ENCODE results near the gene MORN5. TPM values are rescaled to one million over a fixed set of nuclear protein-coding genes. Genes with fewer than 3 reads are reported as not detected.

Gene MORN5
- total RNA-seq, 1 donor from 2014 or later: not detected

- DNase-seq (ENCODE audit: low read depth in 2 of 2): no peak
Measured at GRCh38 chr9:122143296-122143695, 16.4 kb upstream of the MORN5 start.

GRCh38 chr9:122143876-122144405 lies 15.8 kb upstream of the MORN5 start:
- no peak for DNase-seq (ENCODE audit: low read depth in 2 of 2)

- DNase-seq (ENCODE audit: low read depth in 2 of 2): peak; percentile 52 to 55
Measured at GRCh38 chr9:122144836-122145591, 14.7 kb upstream of the MORN5 start.

DNA sequence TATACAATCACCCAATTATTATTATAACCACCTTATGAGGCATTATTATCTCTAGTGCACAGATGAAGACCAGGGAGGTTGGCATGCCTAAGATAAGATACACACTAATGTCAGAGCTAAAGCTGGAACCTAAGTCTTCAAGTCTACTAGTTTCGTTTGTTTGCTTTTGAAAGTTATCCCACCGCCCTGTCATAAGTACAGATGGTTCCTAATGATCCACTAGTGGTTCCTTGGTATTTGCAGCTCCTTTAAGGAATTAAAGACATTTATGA lies 14.2 kb upstream of the MORN5 start:
- DNase-seq (ENCODE audit: low read depth in 2 of 2): no peak

- DNase-seq (ENCODE audit: low read depth in 2 of 2): no peak
Measured at GRCh38 chr9:122151267-122151828, 8.4 kb upstream of the MORN5 start.

- DNase-seq (ENCODE audit: low read depth in 2 of 2): no peak
Measured at GRCh38 chr9:122155796-122156195, 3.9 kb upstream of the MORN5 start.

GRCh38 chr9:122158202-122158601 lies 1.5 kb upstream of the MORN5 start:
- DNase-seq (ENCODE audit: low read depth in 2 of 2): peak; percentile 62 to 69

DNA sequence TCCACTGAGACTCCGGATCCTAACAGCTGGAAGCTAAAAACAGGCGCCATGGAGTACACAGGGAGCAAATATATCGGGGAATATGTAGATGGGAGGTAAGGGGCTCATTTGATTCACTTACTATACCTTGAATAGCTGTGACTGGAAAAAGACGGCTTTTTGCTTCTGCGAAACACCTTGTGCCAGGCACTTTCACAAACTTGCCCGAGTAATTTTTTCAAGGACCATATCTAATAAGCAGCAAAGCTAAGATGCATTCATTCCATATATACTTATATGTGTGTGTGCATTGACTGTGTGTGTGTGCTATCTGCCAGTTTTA lies 178 bp downstream of the MORN5 start:
- no peak for DNase-seq (ENCODE audit: low read depth in 2 of 2)

- no peak for DNase-seq (ENCODE audit: low read depth in 2 of 2)
Measured at GRCh38 chr9:122162415-122162814, 2.7 kb downstream of the MORN5 start.

- DNase-seq (ENCODE audit: low read depth in 2 of 2): no peak
Measured at GRCh38 chr9:122164286-122164685, 4.6 kb downstream of the MORN5 start.

DNA sequence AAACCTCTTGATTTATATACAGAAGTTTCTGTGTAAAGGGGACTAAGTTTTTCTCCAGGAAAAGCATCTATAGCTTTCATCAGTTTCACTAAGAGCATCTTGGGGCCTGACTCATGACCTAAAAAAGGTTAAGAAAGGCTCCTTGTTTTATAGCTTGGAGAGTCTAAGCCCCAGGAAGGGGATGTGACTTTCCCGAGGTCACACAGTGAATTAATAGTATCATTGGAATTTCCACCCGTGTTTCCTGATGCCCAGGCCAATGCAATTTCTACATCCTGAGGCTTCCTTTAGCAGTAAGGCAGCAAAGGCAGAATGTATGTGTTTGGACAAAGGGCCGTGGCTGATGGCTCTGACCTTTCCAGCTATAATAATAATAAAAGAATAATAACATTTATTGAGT lies 8.6 kb downstream of the MORN5 start:
- DNase-seq (ENCODE audit: low read depth in 2 of 2): peak; percentile 73 to 82

- DNase-seq (ENCODE audit: low read depth in 2 of 2): no peak
Measured at GRCh38 chr9:122172131-122172530, 12.4 kb downstream of the MORN5 start.

DNA sequence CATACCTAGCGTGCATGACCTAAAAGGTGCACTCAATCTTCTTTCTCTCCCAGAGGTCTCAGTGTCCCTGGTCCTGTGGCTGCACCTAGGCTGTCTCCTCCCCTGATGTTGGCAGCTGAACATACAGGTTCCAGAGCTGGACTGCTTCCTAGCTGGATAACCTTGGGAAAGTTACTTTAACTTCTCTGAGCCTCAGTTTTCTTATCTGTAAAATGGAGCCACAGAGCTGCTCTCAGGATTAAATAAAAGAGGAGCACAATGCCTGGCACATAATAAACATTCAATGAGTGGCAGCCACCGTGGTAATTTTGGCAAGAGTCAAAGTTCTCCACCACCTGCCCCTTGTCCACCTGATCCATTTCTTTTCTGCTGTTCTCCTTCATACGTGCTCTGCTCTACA lies 14.0 kb downstream of the MORN5 start:
- DNase-seq (ENCODE audit: low read depth in 2 of 2): no peak

GRCh38 chr9:122176916-122177315 lies 17.2 kb downstream of the MORN5 start:
- no peak for DNase-seq (ENCODE audit: low read depth in 2 of 2)

- DNase-seq (ENCODE audit: low read depth in 2 of 2): no peak
Measured at GRCh38 chr9:122179054-122179689, 19.5 kb downstream of the MORN5 start.

DNA sequence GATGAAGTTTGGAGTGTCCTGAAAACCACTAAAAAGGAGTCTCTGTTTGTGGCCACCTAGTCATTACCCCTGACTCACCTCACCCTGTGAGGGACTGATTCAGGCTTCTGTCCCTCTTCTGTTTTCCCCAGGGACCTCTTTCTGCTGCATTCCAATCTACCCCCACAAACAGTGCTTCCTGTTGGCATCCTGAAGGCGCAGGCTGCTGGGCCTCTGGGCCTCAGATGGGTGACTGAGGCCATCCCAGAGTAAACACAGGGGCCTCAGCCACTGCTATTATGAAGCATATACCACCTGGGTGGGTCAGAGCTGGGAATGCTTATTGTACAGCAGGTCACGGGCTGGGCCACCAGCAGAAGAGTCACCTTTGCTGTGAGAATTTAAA lies 20.0 kb downstream of the MORN5 start:
- DNase-seq (ENCODE audit: low read depth in 2 of 2): no peak

DNA sequence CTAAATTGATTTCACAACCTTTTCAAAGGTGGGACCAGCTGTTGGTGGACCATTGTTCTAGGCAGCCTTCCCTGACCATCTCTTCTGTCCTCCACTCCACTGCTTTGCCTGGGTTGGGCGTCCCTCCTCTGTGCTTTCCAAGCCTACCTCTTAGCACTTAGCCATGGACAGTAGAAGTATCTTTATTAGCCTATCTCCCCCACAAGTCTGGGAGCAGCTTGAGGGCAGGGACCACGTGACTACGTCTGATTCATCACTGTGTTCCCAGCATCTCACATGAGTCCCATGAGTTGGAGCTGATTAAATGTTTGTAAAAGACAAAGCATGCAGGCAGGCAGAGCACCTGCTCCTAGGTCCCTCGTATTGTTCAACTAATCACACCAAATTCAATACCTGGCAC lies 20.9 kb downstream of the MORN5 start:
- peak; percentile 31 to 80 for DNase-seq (ENCODE audit: low read depth in 2 of 2)

GRCh38 chr9:122183501-122183900 lies 23.8 kb downstream of the MORN5 start:
- DNase-seq (ENCODE audit: low read depth in 2 of 2): peak in 1 of 2 donors; percentile 55

DNA sequence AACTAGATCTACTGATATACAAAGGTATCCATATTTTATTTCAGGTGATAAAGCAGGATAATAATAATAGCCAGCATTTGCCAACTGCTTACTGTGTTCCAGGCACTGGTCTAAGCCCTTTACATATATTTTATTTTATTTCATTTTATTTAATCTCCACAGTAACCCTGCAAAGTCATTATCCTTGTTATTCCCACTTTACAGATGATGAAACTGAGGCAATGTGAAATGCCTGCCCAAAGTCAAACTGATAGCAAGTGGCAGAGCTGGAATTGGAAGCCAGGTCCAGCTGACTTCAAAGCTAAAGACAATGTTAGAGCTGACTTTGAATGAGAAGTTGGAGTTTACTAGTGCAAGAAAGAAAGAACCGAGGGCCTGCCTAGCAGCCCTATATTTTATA lies 24.8 kb downstream of the MORN5 start:
- DNase-seq (ENCODE audit: low read depth in 2 of 2): no peak

DNA sequence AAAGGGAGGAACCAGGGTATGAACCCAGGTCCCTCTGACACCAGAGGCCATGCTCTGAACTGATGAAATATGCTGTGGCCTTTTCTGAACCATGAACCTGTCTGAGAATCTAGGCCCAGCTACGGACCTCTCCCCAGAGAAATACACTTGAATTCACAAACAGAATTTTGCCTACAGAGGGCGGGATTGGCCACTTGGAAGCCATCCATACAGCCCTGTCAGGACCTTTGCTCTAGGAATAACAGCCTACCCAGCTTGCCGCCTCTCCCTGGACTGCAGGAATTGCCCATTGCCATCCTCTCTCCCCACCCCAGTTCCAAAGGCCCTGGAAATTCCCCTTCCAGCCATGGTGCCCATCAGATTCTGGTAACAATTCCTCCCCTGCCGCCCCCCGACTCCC lies 26.6 kb downstream of the MORN5 start:
- DNase-seq (ENCODE audit: low read depth in 2 of 2): peak in 1 of 2 donors; percentile 51

DNA sequence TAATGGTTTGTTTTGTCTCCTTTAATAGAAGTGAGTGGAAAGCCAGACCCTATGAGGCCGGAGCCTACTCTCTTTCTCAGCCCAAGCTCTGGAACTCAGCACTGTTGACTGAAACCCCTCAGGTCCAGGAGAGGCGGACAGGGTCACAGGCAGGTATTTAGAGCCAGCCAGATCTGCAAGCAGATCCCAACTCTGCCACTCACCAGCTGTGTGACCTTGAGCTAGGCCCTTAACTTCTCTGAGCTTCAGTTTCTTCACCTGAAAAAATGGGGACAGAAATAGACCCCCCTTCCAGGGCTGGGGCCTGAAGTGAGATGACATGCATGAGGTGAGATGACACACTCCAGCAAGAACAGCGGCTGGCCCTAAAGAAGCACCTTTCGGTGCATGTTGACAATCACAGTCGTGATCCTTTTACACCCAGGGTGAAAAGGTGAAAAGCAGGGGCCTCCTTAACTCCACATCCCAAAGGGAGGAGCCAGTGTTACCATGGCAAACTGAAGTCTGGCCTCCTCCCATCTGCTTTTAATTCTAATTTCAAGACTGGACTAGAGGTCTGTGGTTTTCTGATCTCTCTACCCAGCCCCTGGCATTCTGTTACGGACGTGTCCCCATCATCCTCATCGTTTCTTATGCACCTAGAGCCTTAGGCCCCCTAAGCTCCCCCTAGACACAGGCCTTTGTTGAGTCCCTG lies 27.2 kb downstream of the MORN5 start:
- DNase-seq (ENCODE audit: low read depth in 2 of 2): no peak

DNA sequence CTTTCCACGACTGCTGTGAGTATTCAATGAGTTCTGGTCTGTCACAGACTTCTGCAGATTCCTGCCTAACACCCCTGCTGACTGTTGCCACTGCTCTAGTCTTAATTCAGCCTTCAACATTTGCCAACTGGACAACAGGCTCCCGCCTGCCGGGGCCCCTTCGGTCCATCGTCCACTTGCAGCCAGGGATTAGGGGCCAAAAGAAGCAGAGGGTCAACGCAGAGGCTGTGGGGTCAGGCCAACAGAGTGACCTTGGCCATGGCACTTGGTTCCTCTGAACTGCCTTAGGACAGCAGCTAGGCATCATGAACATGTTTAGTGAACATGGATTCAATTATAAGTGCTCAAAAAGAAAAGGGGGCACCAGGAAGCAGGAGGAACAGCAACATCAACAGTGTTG lies 28.7 kb downstream of the MORN5 start:
- no peak for DNase-seq (ENCODE audit: low read depth in 2 of 2)

All from lung microvascular endothelial cell (primary cell).